H1 (cell line): ENCODE measurements around the gene SNAP47.

Source experiments
- EGR1 ChIP-seq: IDR thresholded peaks from 2 replicates; pipeline ENCODE4 v1.6.1; 2011; ENCODE audit warnings: low read depth, low read length, borderline replicate concordance
- ZNF274 ChIP-seq: IDR thresholded peaks from 2 replicates; pipeline ENCODE4 v1.7.0; 2012; ENCODE audit warnings: low read length, borderline replicate concordance; ENCODE audit errors: extremely low read depth

- no peak for TF ChIP-seq EGR1
- TF ChIP-seq ZNF274, result no peak
Observed at GRCh38 chr1:227709451-227709850, 25.8 kb upstream of the SNAP47 start.
